Stimulated activated naive B cell treated with anti-CD40 and anti-IgM and Interleukin-4, amounts not matched to agents 10 μg/mL and 1 μg/mL and 100 μg/mL, for 72 hours (primary cell): Measurements from ENCODE around the gene MUSTN1.
A peak's percentile ranks its signal among the peaks of the same experiment; 100 is the strongest.

Source experiments
- ATAC-seq, 2 donors: fragments of 150-1000 bp; cut with Tn5 transposase; replicated peaks; 2 replicates each; pipeline ENCODE4 v1.10.0; 2021; ENCODE audit warnings: moderate library complexity in 1 of 2
- DNase-seq: peaks from one replicate; pipeline ENCODE4 v3.0.0; 2021
- H3K27ac Mint-ChIP-seq: one replicate; pipeline ENCODE4 v1.8.0; 2022; ENCODE audit warnings: mild to moderate bottlenecking, mixed read lengths
- H3K27me3 Mint-ChIP-seq, 2 donors: one replicate each; pipeline ENCODE4 v1.8.0; 2022; ENCODE audit warnings: mixed read lengths in 2 of 2
- H3K36me3 Mint-ChIP-seq, 2 donors: one replicate each; pipeline ENCODE4 v1.8.0; 2022; ENCODE audit warnings: mixed read lengths in 2 of 2, mild to moderate bottlenecking in 1 of 2
- H3K4me1 Mint-ChIP-seq, 2 donors: one replicate each; pipeline ENCODE4 v1.8.0; 2022; ENCODE audit warnings: mixed read lengths in 2 of 2, mild to moderate bottlenecking in 1 of 2
- H3K4me3 Mint-ChIP-seq, 2 donors: one replicate each; pipeline ENCODE4 v1.8.0; 2022; ENCODE audit warnings: mild to moderate bottlenecking in 2 of 2, mixed read lengths in 2 of 2, moderate library complexity in 1 of 2
- H3K9me3 Mint-ChIP-seq, 2 donors: one replicate each; pipeline ENCODE4 v1.8.0; 2022; ENCODE audit warnings: mixed read lengths in 2 of 2, mild to moderate bottlenecking in 1 of 2

The MUSTN1 gene

DNA sequence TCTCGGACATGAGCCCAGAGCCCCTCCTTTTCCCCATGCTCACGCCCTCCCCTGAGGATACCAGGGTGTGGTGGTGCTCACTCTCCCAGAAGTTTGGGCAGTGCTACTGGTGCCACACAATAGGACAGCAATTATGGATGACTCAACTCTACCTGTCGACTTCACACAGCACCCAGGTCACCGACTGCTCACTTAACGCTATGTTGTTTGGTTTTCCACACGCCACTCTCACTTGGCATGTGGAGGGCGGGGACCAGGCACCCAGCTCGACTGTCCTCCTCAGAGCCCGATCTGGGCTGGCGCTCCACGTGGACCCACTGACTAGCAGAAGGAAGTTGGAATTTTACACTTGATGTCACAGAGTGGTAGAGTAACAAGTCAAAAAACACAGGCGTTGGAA lies 31.6 kb upstream of the MUSTN1 start:
- peaks cover 14 to 17% of the 10 kb centered on the region in 2 donors for H3K9me3 Mint-ChIP-seq
- H3K4me1 Mint-ChIP-seq, result peaks cover 6 to 7% of the 10 kb centered on the region in 2 donors
- H3K36me3 Mint-ChIP-seq, result peaks cover 17 to 50% of the 10 kb centered on the region in 2 donors
- no peaks in the 10 kb centered on the region for H3K27me3 Mint-ChIP-seq
- DNase-seq (no peak), ATAC-seq (no peak)
- no peak overlapping the region for H3K4me3 Mint-ChIP-seq
- peak overlapping the region; percentile 44 for H3K27ac Mint-ChIP-seq

DNA sequence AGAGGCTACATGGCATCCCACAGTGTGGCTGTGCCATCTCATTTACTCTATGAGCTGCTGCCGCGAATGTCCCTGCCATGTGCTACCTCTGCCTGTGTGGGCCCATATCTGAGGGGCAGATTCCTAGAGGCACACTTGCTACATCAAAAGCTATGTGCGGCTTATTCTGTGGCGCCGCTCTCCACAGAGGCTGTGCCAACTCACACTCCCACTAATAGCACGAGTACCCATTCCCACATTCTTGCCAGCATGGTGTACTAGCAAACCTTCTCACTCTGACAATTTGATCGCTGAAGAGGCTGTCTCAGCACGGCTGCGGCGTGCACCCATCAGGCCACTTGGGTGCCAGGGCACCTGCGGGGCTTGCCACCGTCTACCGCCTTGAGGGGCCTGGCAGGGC lies 31.2 kb upstream of the MUSTN1 start:
- ATAC-seq, result no peak
- H3K27me3 Mint-ChIP-seq, result no peaks in the 10 kb centered on the region
- H3K36me3 Mint-ChIP-seq, result peaks cover 17 to 49% of the 10 kb centered on the region in 2 donors
- H3K4me3 Mint-ChIP-seq, result no peak overlapping the region
- no peak for DNase-seq
- no peak overlapping the region for H3K27ac Mint-ChIP-seq
- H3K4me1 Mint-ChIP-seq, result peaks cover 6 to 7% of the 10 kb centered on the region in 2 donors
- H3K9me3 Mint-ChIP-seq, result peaks cover 14 to 17% of the 10 kb centered on the region in 2 donors

DNA sequence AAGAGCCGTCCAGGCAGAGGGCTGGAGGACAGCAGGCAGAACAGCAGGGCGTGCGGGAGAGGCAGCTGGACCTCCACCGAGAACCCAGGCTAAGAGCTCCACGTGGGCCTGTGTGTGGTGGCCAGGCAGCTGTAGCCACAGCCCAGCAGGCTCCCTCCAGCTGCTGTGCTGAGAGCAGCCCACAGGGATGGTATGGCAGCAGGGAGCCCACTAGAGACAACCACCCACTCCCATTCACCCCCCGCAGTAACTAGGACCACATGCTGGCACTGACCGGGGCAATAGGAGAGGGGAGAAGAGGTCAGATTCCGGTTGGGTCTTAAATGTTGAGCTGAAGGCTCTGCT lies 25.6 kb upstream of the MUSTN1 start:
- no peak for ATAC-seq
- DNase-seq, result no peak
- H3K36me3 Mint-ChIP-seq, result peaks cover 3 to 37% of the 10 kb centered on the region in 2 donors
- H3K27ac Mint-ChIP-seq, result no peak overlapping the region
- peaks cover 7 to 8% of the 10 kb centered on the region in 2 donors for H3K9me3 Mint-ChIP-seq
- no peaks in the 10 kb centered on the region for H3K27me3 Mint-ChIP-seq
- H3K4me1 Mint-ChIP-seq, result peaks cover 5 to 7% of the 10 kb centered on the region in 2 donors
- no peak overlapping the region for H3K4me3 Mint-ChIP-seq

DNA sequence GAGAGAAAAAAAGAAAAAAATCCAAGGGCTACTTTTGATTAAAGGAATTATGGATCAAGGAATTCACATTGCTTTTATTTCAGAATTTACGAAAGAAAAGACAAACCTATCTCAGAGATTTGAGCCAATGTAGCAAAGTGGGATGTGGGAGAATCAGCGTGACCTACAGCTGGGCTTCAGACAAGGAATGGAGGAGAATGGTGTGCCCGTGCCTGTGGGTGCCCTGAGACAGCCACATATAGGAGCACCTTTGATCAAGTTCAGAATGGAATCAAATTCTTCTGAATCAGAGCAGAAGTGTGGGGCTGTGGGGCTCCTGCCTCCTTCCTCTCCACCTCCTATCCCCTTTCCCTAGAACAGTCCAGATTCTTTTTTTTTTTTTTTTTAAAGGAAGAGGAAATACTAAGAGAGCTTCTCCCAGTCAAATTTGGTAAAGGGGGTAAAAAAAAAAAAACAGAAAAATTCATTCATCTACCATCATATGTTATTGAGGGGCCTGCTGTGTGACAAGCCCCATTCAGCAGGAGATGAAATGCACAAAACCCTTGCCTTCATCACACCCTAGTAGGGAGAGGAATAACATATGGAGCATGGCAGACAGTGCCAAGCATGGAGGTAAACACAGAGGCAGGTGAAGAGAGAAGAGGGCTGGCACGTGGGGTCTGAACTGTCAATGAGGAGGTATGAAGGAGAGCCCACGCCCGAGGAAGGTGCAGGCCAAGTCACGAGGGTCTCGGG lies 25.0 kb upstream of the MUSTN1 start:
- H3K27ac Mint-ChIP-seq, result no peak overlapping the region
- ATAC-seq (no peak), DNase-seq (no peak)
- peaks cover 3 to 32% of the 10 kb centered on the region in 2 donors for H3K36me3 Mint-ChIP-seq
- H3K9me3 Mint-ChIP-seq, result peaks cover 4 to 5% of the 10 kb centered on the region in 2 donors
- no peak overlapping the region for H3K4me3 Mint-ChIP-seq
- no peaks in the 10 kb centered on the region for H3K27me3 Mint-ChIP-seq
- peaks cover 5 to 7% of the 10 kb centered on the region in 2 donors for H3K4me1 Mint-ChIP-seq

DNA sequence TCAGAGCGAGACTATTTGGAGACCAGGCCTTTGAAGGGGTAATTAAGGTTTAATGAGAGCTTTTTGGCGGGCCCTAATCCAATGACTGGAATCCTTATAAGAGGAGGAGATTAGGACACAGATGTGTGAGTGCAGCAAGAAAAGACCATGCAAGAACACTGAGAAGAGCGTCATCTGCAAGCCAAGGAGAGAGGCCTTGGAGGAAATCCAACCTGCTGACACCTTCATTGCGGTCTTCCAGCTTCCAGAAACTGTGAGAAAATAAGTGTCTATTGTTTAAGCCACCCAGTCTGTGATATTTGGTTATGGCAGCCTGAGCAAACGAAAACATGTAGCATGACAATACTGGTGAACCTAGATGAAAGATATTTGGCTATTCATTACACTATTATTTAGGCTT lies 23.0 kb upstream of the MUSTN1 start:
- no peak overlapping the region for H3K27ac Mint-ChIP-seq
- H3K9me3 Mint-ChIP-seq, result no peaks in the 10 kb centered on the region
- DNase-seq, result no peak
- no peaks in the 10 kb centered on the region for H3K27me3 Mint-ChIP-seq
- no peak overlapping the region for H3K4me3 Mint-ChIP-seq
- H3K4me1 Mint-ChIP-seq, result peaks cover 5 to 7% of the 10 kb centered on the region in 2 donors
- ATAC-seq, result no peak
- H3K36me3 Mint-ChIP-seq, result peaks cover 8 to 16% of the 10 kb centered on the region in 2 donors

DNA sequence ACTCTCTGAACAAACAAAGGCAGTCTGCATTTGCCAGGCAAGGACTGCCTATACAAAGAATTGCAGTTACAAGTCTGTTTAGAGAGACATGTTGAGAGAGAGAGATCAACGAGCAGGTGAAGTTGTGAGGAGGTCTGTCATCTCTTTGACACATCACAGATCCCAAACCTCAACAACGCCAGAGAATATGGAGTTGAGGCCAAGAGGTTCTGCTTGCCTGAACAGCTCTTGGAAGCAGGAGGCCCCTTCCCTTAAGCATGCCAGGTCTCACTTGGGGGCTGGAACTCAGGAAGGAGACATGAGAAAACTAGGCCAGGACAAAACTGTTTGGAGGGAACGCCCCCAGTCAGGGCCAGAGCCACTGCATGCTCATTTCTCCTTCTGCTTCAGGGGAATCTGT lies 22.3 kb upstream of the MUSTN1 start:
- ATAC-seq, result no peak
- peaks cover 5% of the 10 kb centered on the region in 2 donors for H3K4me1 Mint-ChIP-seq
- peak overlapping the region; percentile 22 for H3K27ac Mint-ChIP-seq

DNA sequence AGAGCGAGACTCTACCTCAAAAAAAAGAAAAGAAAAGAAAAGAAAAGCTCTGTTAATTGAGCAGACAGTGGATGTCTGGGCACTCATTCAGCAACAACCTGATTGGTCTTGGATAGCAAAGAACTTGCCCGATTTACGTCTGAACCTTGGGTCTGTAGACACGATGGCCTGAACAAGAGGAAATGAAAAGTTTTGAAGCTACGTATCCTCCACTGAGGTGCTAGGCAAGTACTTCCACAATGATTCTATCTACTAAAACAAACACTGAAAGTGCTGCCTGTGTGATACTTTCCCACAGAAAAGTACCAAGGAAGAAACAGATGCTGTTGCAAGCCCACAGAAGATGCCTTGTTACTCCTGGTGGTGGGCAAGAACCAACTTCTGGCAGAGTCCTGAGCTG lies 21.8 kb upstream of the MUSTN1 start:
- H3K4me3 Mint-ChIP-seq, result no peak overlapping the region
- no peaks in the 10 kb centered on the region for H3K9me3 Mint-ChIP-seq
- H3K27me3 Mint-ChIP-seq, result no peaks in the 10 kb centered on the region
- H3K27ac Mint-ChIP-seq, result peak overlapping the region; percentile 22
- H3K4me1 Mint-ChIP-seq, result peaks cover 3 to 5% of the 10 kb centered on the region in 2 donors
- H3K36me3 Mint-ChIP-seq, result peaks cover 5 to 19% of the 10 kb centered on the region in 2 donors
- ATAC-seq (no peak), DNase-seq (no peak)

More for the DNA sequence above, 22.3 kb upstream of the MUSTN1 start:
- Mint-ChIP-seq H3K36me3 (peaks cover 5 to 14% of the 10 kb centered on the region in 2 donors), H3K9me3 (no peaks in the 10 kb centered on the region), H3K4me3 (no peak overlapping the region), H3K27me3 (no peaks in the 10 kb centered on the region)
- DNase-seq, result no peak

DNA sequence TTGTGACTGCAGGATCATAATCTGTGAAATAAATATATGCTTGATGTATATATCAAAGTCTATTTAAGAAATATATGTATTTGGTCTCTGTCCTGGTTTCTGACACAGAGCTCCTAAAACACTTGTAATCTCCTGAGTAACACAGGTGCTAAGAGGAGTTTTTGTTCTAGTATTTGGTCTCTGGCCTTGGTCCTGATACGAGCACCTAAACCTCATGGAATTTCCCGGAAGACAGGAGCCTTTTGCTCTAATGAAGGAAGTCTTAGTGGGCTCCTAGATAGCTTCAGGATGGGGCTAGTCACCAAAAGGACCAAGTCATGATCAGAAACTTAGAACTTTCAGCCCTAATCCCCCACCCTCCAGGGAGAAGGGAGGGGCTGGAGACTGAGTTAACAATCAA lies 19.2 kb upstream of the MUSTN1 start:
- peaks cover 9 to 22% of the 10 kb centered on the region in 2 donors for H3K36me3 Mint-ChIP-seq

DNA sequence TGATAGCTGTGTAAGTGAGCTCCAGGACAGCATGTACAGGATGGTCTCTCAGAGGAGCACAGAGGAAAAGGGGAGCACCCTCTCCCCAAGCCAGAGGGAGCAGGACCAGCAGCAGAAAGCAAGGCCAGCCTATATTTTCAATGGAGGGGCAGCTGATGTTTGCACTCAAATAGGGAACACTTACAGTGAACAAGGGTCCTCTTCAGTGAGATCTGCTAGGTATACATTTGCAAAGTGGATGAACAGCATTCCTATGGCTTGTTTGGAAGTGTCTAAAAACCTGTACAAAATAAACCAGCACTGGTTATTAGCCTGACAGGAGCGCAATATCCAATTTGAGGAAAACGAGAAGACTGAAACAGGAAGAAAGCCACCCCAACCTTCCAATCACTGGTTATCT lies 17.6 kb upstream of the MUSTN1 start:
- H3K4me3 Mint-ChIP-seq, result no peak overlapping the region
- peaks cover 11 to 31% of the 10 kb centered on the region in 2 donors for H3K36me3 Mint-ChIP-seq
- no peaks in the 10 kb centered on the region for H3K27me3 Mint-ChIP-seq
- no peaks in the 10 kb centered on the region for H3K9me3 Mint-ChIP-seq
- ATAC-seq (no peak), DNase-seq (no peak)
- no peaks in the 10 kb centered on the region for H3K4me1 Mint-ChIP-seq
- H3K27ac Mint-ChIP-seq, result no peak overlapping the region

More for the DNA sequence above, 19.2 kb upstream of the MUSTN1 start:
- Mint-ChIP-seq H3K4me1 (no peaks in the 10 kb centered on the region), H3K4me3 (no peak overlapping the region), H3K27ac (no peak overlapping the region), H3K27me3 (no peaks in the 10 kb centered on the region), H3K9me3 (no peaks in the 10 kb centered on the region)
- ATAC-seq (no peak), DNase-seq (no peak)

DNA sequence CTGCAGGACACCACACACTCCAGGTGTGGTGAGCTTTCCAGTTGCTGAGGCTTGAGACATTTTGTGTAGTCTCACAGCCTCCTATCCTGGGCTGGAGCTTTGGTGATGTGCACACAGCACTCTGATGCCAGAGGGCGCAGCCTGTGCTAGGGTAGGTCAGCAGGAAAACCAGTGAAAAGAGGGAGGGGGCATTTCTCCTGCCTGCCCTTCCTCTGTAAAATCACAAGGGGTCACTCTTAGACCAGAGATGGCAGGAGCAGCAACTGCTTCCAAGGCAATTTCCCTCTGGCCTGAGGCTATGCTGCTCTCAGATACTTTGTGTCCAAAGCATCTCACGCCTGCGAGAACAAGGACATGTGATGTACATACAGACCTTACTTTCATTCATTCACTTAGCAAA lies 16.5 kb upstream of the MUSTN1 start:
- Mint-ChIP-seq H3K9me3 (no peaks in the 10 kb centered on the region), H3K27ac (no peak overlapping the region), H3K4me1 (peaks cover 4 to 8% of the 10 kb centered on the region in 2 donors), H3K27me3 (no peaks in the 10 kb centered on the region), H3K4me3 (no peak overlapping the region), H3K36me3 (peaks cover 14 to 38% of the 10 kb centered on the region in 2 donors)
- DNase-seq, result peak; percentile 7
- peak; percentile 73 to 82 for ATAC-seq

DNA sequence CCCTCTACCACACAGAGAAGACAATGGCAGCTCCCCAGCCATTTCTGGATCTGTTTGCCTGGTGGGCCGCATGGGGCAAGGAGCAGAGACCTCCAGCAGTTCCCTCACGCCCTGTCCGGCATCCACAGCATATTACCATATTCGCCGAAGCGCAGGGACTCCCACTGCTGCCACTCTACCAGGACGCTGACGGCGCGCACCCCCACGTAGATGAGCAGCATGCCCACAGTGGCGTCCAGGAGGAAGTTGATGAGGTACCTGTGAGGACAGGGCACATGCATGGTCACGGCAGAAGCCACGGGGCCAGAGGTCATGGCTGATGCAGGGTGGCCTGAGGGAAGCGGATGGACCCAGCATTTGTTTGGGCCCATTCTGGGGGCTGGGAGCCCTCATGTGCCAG lies 14.8 kb upstream of the MUSTN1 start:
- Mint-ChIP-seq H3K36me3 (peaks cover 17 to 39% of the 10 kb centered on the region in 2 donors), H3K4me1 (peaks cover 8 to 12% of the 10 kb centered on the region in 2 donors), H3K27ac (no peak overlapping the region), H3K27me3 (no peaks in the 10 kb centered on the region), H3K4me3 (no peak overlapping the region), H3K9me3 (no peaks in the 10 kb centered on the region)
- ATAC-seq (no peak), DNase-seq (no peak)

DNA sequence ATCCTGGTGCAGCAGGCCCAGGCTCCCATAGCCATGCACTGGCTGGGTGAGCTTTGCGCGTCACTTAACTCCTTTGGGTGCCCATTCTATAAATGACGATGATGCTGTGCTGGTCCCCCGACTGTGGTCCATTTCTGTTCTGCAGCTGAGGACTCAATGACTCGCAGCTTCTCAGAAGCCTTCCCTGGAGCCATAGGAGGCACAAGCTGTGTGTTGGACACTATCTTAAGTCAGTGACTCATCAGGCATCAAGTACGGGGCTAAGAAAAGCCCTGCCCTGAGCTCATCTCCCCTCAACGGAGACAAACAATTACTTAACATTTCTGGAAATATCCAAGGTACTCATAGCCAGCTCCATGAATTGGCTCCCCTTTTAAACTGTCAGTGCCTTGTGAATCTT lies 13.8 kb upstream of the MUSTN1 start:
- no peak for DNase-seq
- Mint-ChIP-seq H3K27ac (no peak overlapping the region), H3K36me3 (peaks cover 20 to 46% of the 10 kb centered on the region in 2 donors), H3K9me3 (no peaks in the 10 kb centered on the region), H3K4me3 (no peak overlapping the region), H3K4me1 (peaks cover 9 to 12% of the 10 kb centered on the region in 2 donors), H3K27me3 (no peaks in the 10 kb centered on the region)
- ATAC-seq, result no peak

DNA sequence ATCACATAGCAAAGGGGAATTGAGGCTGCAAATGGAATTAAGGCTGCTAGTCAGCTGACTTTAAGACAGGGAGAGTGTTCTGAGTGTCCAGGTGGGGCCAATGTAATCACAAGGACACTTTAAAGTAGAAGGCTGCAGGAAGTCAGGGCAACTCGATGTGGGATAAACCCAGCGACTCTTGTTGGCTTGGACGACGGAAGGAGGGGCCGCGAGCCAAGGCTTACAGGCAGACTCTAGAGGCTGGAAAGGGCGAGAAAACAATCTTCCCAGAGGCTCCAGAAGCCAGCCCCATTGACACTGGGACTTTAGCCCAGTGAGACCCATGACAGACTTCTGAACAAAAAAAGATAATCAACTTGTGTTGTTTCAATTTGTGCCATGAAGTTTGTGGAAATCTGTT lies 12.9 kb upstream of the MUSTN1 start:
- no peaks in the 10 kb centered on the region for H3K27me3 Mint-ChIP-seq
- H3K27ac Mint-ChIP-seq, result no peak overlapping the region
- H3K4me1 Mint-ChIP-seq, result peaks cover 9 to 12% of the 10 kb centered on the region in 2 donors
- ATAC-seq (no peak), DNase-seq (no peak)
- H3K36me3 Mint-ChIP-seq, result peaks cover 15 to 53% of the 10 kb centered on the region in 2 donors
- H3K9me3 Mint-ChIP-seq, result no peaks in the 10 kb centered on the region
- no peak overlapping the region for H3K4me3 Mint-ChIP-seq

DNA sequence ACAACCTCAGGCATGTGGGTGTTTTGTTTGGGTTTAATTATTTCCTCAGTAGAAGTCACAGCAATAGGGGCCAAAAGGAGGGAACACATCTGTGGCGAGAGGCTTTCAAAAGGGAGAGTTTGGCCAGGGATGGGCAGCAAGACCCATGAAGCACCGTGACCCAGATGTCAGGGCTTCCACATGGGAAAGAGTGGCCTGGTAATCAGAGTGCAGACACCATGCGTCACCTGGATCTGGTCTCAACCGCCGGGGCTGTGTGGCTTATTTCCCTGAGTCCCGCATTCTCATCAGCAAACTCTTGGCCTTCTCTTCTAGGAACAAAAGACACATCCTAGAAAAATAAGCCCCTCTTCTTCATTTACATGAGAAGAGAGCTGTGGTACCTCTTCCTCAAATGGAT lies 12.4 kb upstream of the MUSTN1 start:
- peaks cover 15 to 57% of the 10 kb centered on the region in 2 donors for H3K36me3 Mint-ChIP-seq
- DNase-seq, result no peak

DNA sequence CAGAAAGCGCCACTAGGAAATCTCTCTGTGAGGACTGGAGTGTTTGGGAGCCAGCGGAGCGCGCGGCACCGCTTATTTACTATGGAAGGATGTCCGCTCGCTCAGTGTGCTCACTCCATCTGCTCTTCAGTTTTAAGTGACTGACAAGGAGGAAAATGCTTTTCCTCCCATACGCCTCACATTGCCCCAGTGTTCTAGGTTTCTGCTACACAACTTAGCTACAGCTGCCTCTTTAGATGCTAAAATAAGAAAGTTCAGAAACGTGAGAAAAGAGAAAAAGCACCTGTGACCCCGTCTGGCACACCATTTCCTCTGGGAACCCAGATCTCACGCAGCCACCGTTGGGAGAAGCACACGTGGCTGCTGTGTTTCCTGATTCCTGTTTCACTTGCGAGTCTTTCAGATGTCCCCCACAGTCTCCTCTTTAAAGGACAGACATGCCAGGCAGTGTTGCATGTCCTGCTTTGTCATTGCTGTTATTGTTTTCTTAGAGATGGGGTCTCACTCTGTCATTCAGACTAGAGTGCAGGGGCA lies 11.7 kb upstream of the MUSTN1 start:
- no peak overlapping the region for H3K27ac Mint-ChIP-seq
- peaks cover 18 to 58% of the 10 kb centered on the region in 2 donors for H3K36me3 Mint-ChIP-seq
- no peaks in the 10 kb centered on the region for H3K27me3 Mint-ChIP-seq
- H3K9me3 Mint-ChIP-seq, result no peaks in the 10 kb centered on the region
- peaks cover 9 to 12% of the 10 kb centered on the region in 2 donors for H3K4me1 Mint-ChIP-seq
- H3K4me3 Mint-ChIP-seq, result peak overlapping the region; percentile 50 to 56
- DNase-seq (no peak), ATAC-seq (peak in 1 of 2 donors; percentile 25)

More for the DNA sequence above, 12.4 kb upstream of the MUSTN1 start:
- H3K4me1 Mint-ChIP-seq, result peaks cover 9 to 12% of the 10 kb centered on the region in 2 donors
- ATAC-seq, result no peak
- no peak overlapping the region for H3K4me3 Mint-ChIP-seq
- no peak overlapping the region for H3K27ac Mint-ChIP-seq
- no peaks in the 10 kb centered on the region for H3K9me3 Mint-ChIP-seq
- H3K27me3 Mint-ChIP-seq, result no peaks in the 10 kb centered on the region
